WTC11 (cell line): ENCODE measurements around the gene TMEM229B.

Experiments
- ZNF317 ChIP-seq: sonication (generic); formaldehyde crosslinking; IDR thresholded peaks from 2 replicates; pipeline ENCODE4 v1.8.1; 2023; ENCODE audit warnings: low read depth, mild to moderate bottlenecking, moderate library complexity, missing genetic modification reagents, borderline replicate concordance
- TF ChIP-seq, protein P1 (sequence below): fragments of 200-600 bp; IDR thresholded peaks from 2 replicates; pipeline ENCODE4 v1.8.0; 2022; ENCODE audit warnings: antibody characterized with exemption
- TF ChIP-seq, protein P2 (sequence below): sonication (generic); formaldehyde crosslinking; IDR thresholded peaks from 2 replicates; pipeline ENCODE4 v1.8.1; 2023; ENCODE audit warnings: mild to moderate bottlenecking, missing genetic modification reagents, moderate library complexity

DNA sequence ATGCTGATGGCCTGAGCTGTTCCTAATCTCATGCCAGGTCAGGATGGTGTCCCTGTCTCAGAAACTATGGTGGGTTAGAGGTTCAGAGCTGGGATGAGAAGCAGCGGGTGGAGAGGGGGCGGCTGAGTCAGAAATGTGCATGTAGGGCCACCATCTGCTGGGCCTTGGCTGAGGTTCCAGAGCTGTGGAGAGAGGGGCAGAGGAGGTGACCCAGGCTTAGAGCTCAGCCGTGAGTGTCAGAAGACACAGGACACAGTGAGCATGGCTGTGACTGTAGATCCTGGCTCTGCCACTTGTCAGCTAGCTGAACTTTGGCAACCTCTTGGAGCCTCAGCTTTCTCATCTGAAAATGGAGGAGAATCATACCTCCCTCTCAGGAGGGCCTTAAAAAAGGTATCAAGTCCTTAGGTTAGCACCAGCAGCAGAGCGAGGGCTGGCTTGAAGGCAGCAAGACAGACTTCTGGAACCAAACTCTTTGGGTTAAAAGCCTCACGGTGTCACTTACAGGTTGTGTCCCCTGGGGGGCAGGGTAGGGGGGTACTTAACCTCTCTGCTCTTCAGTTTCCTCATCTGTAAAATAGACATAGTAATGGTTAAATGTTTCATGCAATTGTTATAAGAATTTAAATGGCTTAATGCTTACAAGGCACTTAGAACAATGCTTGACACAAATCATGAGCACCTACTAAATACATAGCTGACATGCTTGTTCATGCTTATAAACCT lies 34.8 kb downstream of the TMEM229B start:
- TF ChIP-seq, protein P1, sequence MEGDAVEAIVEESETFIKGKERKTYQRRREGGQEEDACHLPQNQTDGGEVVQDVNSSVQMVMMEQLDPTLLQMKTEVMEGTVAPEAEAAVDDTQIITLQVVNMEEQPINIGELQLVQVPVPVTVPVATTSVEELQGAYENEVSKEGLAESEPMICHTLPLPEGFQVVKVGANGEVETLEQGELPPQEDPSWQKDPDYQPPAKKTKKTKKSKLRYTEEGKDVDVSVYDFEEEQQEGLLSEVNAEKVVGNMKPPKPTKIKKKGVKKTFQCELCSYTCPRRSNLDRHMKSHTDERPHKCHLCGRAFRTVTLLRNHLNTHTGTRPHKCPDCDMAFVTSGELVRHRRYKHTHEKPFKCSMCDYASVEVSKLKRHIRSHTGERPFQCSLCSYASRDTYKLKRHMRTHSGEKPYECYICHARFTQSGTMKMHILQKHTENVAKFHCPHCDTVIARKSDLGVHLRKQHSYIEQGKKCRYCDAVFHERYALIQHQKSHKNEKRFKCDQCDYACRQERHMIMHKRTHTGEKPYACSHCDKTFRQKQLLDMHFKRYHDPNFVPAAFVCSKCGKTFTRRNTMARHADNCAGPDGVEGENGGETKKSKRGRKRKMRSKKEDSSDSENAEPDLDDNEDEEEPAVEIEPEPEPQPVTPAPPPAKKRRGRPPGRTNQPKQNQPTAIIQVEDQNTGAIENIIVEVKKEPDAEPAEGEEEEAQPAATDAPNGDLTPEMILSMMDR = no peak
- TF ChIP-seq, protein P2, sequence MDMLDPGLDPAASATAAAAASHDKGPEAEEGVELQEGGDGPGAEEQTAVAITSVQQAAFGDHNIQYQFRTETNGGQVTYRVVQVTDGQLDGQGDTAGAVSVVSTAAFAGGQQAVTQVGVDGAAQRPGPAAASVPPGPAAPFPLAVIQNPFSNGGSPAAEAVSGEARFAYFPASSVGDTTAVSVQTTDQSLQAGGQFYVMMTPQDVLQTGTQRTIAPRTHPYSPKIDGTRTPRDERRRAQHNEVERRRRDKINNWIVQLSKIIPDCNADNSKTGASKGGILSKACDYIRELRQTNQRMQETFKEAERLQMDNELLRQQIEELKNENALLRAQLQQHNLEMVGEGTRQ (CRISPR knock-in tag) = no peak
- no peak for TF ChIP-seq ZNF317 (CRISPR knock-in tag)
